Measurements from ENCODE around the gene EML1. TPM values are rescaled to one million over a fixed set of nuclear protein-coding genes. Genes with fewer than 3 reads are reported as not detected.

The EML1 gene
- polyA plus RNA-seq, 1 experiment: 14.2 TPM

GRCh38 chr14:99982537-99983250, 189.5 kb downstream of the EML1 start:
- peak; percentile 84 for TF ChIP-seq CTCF (IDR thresholded peaks at IDR 0.05; ENCODE audit: insufficient read depth, low read depth, low read length)
- CTCF ChIA-PET: interaction anchor here (0.7 to 6.5 kb wide), 23 partner anchors 8 to 211 kb away, joined by 3 to 114 read pairs (median 4); no protein-coding TSS in a partner anchor
- H3K27me3 ChIP-seq (ENCODE audit: control insufficient read depth, insufficient read depth, low read length): no peaks in the 10 kb centered on the region
- H3K4me3 ChIP-seq (ENCODE audit: low read depth, low read length): no peak overlapping the region
- DNase-seq (ENCODE audit: low read depth): no peak
- POLR2A ChIA-PET: no interaction called here
- no peaks in the 10 kb centered on the region for H3K36me3 ChIP-seq (ENCODE audit: control insufficient read depth, insufficient read depth, low read length)

- no peaks in the 10 kb centered on the region for H3K36me3 ChIP-seq (ENCODE audit: control insufficient read depth, insufficient read depth, low read length)
- ChIA-PET POLR2A (no interaction called here), CTCF (interaction anchor here (0.7 to 6.5 kb wide), 17 partner anchors 9 to 210 kb away, joined by 3 to 114 read pairs (median 4); no protein-coding TSS in a partner anchor)
- no peak for DNase-seq (ENCODE audit: low read depth)
- no peak overlapping the region for H3K4me3 ChIP-seq (ENCODE audit: low read depth, low read length)
- no peak for TF ChIP-seq CTCF (IDR thresholded peaks at IDR 0.05; ENCODE audit: insufficient read depth, low read depth, low read length)
- no peaks in the 10 kb centered on the region for H3K27me3 ChIP-seq (ENCODE audit: control insufficient read depth, insufficient read depth, low read length)
These were observed 190.2 kb downstream of the EML1 start for GRCh38 chr14:99983251-99984015.

- Histone ChIP-seq H3K27me3 (ENCODE audit: control insufficient read depth, insufficient read depth, low read length) (no peaks in the 10 kb centered on the region), H3K36me3 (ENCODE audit: control insufficient read depth, insufficient read depth, low read length) (no peaks in the 10 kb centered on the region), H3K4me3 (ENCODE audit: low read depth, low read length) (no peak overlapping the region)
- POLR2A ChIA-PET: no interaction called here
- no peak for DNase-seq (ENCODE audit: low read depth)
- CTCF ChIA-PET: interaction anchor here (1.1 to 6.5 kb wide), 8 partner anchors 10 to 210 kb away, joined by 4 to 114 read pairs (median 11); no protein-coding TSS in a partner anchor
- no peak for TF ChIP-seq CTCF (IDR thresholded peaks at IDR 0.05; ENCODE audit: insufficient read depth, low read depth, low read length)
These were observed 190.8 kb downstream of the EML1 start for GRCh38 chr14:99984036-99984435.

GRCh38 chr14:99986396-99986795, 193.2 kb downstream of the EML1 start:
- H3K4me3 ChIP-seq (ENCODE audit: low read depth, low read length): no peak overlapping the region
- ChIA-PET POLR2A (interaction anchor here (0.6 kb wide), 1 partner anchor 256 kb away, joined by 7 read pairs; no protein-coding TSS in a partner anchor), CTCF (interaction anchor here (0.5 to 6.5 kb wide), 4 partner anchors 10 to 1372 kb away, joined by 3 to 114 read pairs (median 4); no protein-coding TSS in a partner anchor)
- DNase-seq (ENCODE audit: low read depth): peak; percentile 75
- no peak for TF ChIP-seq CTCF (IDR thresholded peaks at IDR 0.05; ENCODE audit: insufficient read depth, low read depth, low read length)
- no peaks in the 10 kb centered on the region for H3K36me3 ChIP-seq (ENCODE audit: control insufficient read depth, insufficient read depth, low read length)
- H3K27me3 ChIP-seq (ENCODE audit: control insufficient read depth, insufficient read depth, low read length): no peaks in the 10 kb centered on the region

GRCh38 chr14:99989032-99989431, 195.8 kb downstream of the EML1 start:
- CTCF ChIA-PET: interaction anchor here (1.2 kb wide), 1 partner anchor 119 kb away, joined by 6 read pairs; no protein-coding TSS in a partner anchor
- Histone ChIP-seq H3K27me3 (ENCODE audit: control insufficient read depth, insufficient read depth, low read length) (no peaks in the 10 kb centered on the region), H3K4me3 (ENCODE audit: low read depth, low read length) (no peak overlapping the region), H3K36me3 (ENCODE audit: control insufficient read depth, insufficient read depth, low read length) (no peaks in the 10 kb centered on the region)
- no peak for DNase-seq (ENCODE audit: low read depth)
- no peak for TF ChIP-seq CTCF (IDR thresholded peaks at IDR 0.05; ENCODE audit: insufficient read depth, low read depth, low read length)
- POLR2A ChIA-PET: no interaction called here
